SU-DHL-6 (cell line): ENCODE measurements around the gene GPD1.

ENCODE experiments used
- CTCF ChIP-seq: fragments of 200-600 bp; sonication (generic); IDR thresholded peaks from one replicate; pipeline ENCODE4 v1.5.1; 2017; ENCODE audit warnings: antibody characterized with exemption, mild to moderate bottlenecking, low read length, moderate library complexity; ENCODE audit not compliant: insufficient read depth, poor library complexity, severe bottlenecking
- EZH2phosphoT487 ChIP-seq: fragments of 200-600 bp; sonication (generic), shearing (Covaris generic); conservative IDR thresholded peaks from 2 replicates; pipeline ENCODE4 v1.6.1; 2018; ENCODE audit warnings: mild to moderate bottlenecking, antibody characterized with exemption, low read length, moderate library complexity, mixed read lengths

GRCh38 chr12:50089730-50090129 is 14.1 kb upstream of the GPD1 start:
- TF ChIP-seq CTCF (no peak), EZH2phosphoT487 (no peak)
